ENCODE data around the gene MRPL52. TPM values are rescaled to one million over a fixed set of nuclear protein-coding genes. Genes with fewer than 3 reads are reported as not detected.
"Not testable (repeated sequence)": the region's sequence is repeated elsewhere in the genome, so short reads cannot be mapped to it uniquely, and the experiment has no call there.

The MRPL52 gene
- total RNA-seq, 1 donor from 2014 or later, result 182 TPM

DNA sequence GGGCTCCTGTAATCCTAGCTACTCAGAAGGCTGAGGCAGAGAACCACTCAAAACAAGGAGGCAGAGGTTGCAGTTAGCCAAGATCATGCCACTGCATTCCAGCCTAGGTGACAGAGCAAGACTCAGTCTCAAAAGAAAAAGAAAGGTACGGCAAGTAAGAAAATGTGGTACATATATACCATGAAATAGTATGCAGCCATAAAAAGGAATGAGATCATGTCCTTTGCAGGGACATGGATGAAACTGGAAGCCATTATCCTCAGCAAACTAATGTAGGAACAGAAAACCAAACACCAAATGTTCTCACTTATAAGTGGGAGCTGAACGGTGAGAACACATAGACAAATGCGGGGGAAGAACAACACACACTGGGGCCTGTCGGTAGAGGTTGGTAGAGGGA lies 24.5 kb upstream of the MRPL52 start:
- H3K27ac Mint-ChIP-seq (ENCODE audit: unreplicated experiment); H3K36me3 ChIP-seq (ENCODE audit: insufficient read depth, low read length); H3K4me2 ChIP-seq (ENCODE audit: low read length); H3K9me3 Mint-ChIP-seq (ENCODE audit: unreplicated experiment); H3K9me3 ChIP-seq (ENCODE audit: insufficient read depth, low read depth, low read length); H3K4me1 Mint-ChIP-seq (ENCODE audit: low read depth, unreplicated experiment); H3K27me3 ChIP-seq (ENCODE audit: insufficient read depth, low read length); FAIRE-seq; H3K27me3 Mint-ChIP-seq (ENCODE audit: low read depth, unreplicated experiment); H4K20me1 ChIP-seq (ENCODE audit: insufficient read depth, low read length); H3K4me1 ChIP-seq (ENCODE audit: insufficient read depth, low read length); H3K79me2 ChIP-seq (ENCODE audit: insufficient read depth, low read length); H3K9ac ChIP-seq (ENCODE audit: low read length); DNase-seq (ENCODE audit: low read depth); H2AFZ ChIP-seq (ENCODE audit: low read depth, low read length); H3K36me3 Mint-ChIP-seq (ENCODE audit: low read depth, unreplicated experiment); H3K4me3 ChIP-seq (ENCODE audit: insufficient read depth, low read depth, low read length); H3K4me3 Mint-ChIP-seq (ENCODE audit: unreplicated experiment); H3K27ac ChIP-seq (ENCODE audit: low read depth, low read length): not testable (repeated sequence)

GRCh38 chr14:22807432-22808087 lies 22.1 kb upstream of the MRPL52 start:
- Histone ChIP-seq H3K27me3 (ENCODE audit: insufficient read depth, low read length) (peaks cover 2% of the 10 kb centered on the region), H3K4me3 (ENCODE audit: insufficient read depth, low read depth, low read length) (no peak overlapping the region), H3K4me1 (ENCODE audit: insufficient read depth, low read length) (no peaks in the 10 kb centered on the region), H3K36me3 (ENCODE audit: insufficient read depth, low read length) (no peaks in the 10 kb centered on the region), H3K9me3 (ENCODE audit: insufficient read depth, low read depth, low read length) (no peaks in the 10 kb centered on the region), H3K4me2 (ENCODE audit: low read length) (no peak overlapping the region), H3K27ac (ENCODE audit: low read depth, low read length) (no peak overlapping the region), H3K9ac (ENCODE audit: low read length) (no peak overlapping the region), H2AFZ (ENCODE audit: low read depth, low read length) (no peak overlapping the region), H3K79me2 (ENCODE audit: insufficient read depth, low read length) (no peaks in the 10 kb centered on the region), H4K20me1 (ENCODE audit: insufficient read depth, low read length) (no peaks in the 10 kb centered on the region)
- Mint-ChIP-seq H3K27me3 (ENCODE audit: low read depth, unreplicated experiment) (peaks cover 3% of the 10 kb centered on the region), H3K36me3 (ENCODE audit: low read depth, unreplicated experiment) (peaks cover 2% of the 10 kb centered on the region), H3K27ac (ENCODE audit: unreplicated experiment) (no peak overlapping the region), H3K4me3 (ENCODE audit: unreplicated experiment) (peak overlapping the region; percentile 45), H3K4me1 (ENCODE audit: low read depth, unreplicated experiment) (peaks cover 2% of the 10 kb centered on the region), H3K9me3 (ENCODE audit: unreplicated experiment) (peaks cover 1% of the 10 kb centered on the region)
- no peak for DNase-seq (ENCODE audit: low read depth)
- FAIRE-seq, result no peak
- TF ChIP-seq, protein P1, sequence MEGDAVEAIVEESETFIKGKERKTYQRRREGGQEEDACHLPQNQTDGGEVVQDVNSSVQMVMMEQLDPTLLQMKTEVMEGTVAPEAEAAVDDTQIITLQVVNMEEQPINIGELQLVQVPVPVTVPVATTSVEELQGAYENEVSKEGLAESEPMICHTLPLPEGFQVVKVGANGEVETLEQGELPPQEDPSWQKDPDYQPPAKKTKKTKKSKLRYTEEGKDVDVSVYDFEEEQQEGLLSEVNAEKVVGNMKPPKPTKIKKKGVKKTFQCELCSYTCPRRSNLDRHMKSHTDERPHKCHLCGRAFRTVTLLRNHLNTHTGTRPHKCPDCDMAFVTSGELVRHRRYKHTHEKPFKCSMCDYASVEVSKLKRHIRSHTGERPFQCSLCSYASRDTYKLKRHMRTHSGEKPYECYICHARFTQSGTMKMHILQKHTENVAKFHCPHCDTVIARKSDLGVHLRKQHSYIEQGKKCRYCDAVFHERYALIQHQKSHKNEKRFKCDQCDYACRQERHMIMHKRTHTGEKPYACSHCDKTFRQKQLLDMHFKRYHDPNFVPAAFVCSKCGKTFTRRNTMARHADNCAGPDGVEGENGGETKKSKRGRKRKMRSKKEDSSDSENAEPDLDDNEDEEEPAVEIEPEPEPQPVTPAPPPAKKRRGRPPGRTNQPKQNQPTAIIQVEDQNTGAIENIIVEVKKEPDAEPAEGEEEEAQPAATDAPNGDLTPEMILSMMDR (IDR thresholded peaks at IDR 0.05; ENCODE audit: insufficient read depth, low read depth, low read length), result no peak
- no peak for TF ChIP-seq EZH2 (IDR thresholded peaks at IDR 0.05; ENCODE audit: insufficient read depth, low read length)

DNA sequence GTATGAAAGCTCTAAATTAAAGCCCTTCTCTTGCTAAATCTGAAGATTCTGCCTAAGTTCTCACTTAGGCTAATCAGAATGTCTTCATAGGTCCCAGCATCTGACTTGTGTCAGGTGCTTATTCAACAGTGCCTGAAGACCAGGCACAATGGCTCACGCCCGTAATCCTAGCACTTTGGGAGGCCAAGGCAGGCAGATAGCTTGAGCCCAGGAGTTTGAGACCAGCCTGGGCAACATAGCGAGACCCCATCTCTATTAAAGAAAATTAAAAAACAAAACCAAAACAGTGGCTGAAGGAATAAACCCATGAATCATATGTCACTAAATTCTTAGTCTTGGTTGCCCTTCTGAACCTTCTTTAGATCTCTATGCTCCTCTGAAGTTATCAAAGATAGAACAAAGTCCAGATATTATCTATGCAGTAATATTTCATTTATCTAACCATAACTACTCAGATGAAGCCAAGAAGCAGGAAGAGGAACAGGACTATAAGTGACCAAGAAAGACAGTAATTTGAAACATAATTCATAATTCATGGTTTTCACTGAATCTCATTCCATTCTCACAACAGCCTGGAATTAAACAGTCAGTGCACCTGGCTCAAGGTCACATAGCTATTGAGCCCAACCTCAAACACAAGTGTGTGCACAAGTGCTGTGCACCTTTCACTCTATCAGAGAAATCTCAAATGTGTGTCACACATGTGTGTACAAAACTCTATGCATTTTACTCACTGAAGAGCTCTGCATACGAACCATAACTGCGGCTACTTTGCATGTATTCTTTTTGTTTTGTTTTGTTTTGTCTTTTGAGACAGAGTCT lies 21.1 kb upstream of the MRPL52 start:
- Histone ChIP-seq H4K20me1 (ENCODE audit: insufficient read depth, low read length) (no peaks in the 10 kb centered on the region), H3K9ac (ENCODE audit: low read length) (no peak overlapping the region), H3K27ac (ENCODE audit: low read depth, low read length) (no peak overlapping the region), H3K27me3 (ENCODE audit: insufficient read depth, low read length) (peaks cover 2% of the 10 kb centered on the region), H3K4me3 (ENCODE audit: insufficient read depth, low read depth, low read length) (no peak overlapping the region), H2AFZ (ENCODE audit: low read depth, low read length) (no peak overlapping the region), H3K4me1 (ENCODE audit: insufficient read depth, low read length) (no peaks in the 10 kb centered on the region), H3K9me3 (ENCODE audit: insufficient read depth, low read depth, low read length) (no peaks in the 10 kb centered on the region), H3K36me3 (ENCODE audit: insufficient read depth, low read length) (no peaks in the 10 kb centered on the region), H3K4me2 (ENCODE audit: low read length) (no peak overlapping the region), H3K79me2 (ENCODE audit: insufficient read depth, low read length) (no peaks in the 10 kb centered on the region)
- Mint-ChIP-seq H3K27me3 (ENCODE audit: low read depth, unreplicated experiment) (peaks cover 3% of the 10 kb centered on the region), H3K27ac (ENCODE audit: unreplicated experiment) (no peak overlapping the region), H3K36me3 (ENCODE audit: low read depth, unreplicated experiment) (peaks cover 2% of the 10 kb centered on the region), H3K4me1 (ENCODE audit: low read depth, unreplicated experiment) (peaks cover 2% of the 10 kb centered on the region), H3K4me3 (ENCODE audit: unreplicated experiment) (no peak overlapping the region), H3K9me3 (ENCODE audit: unreplicated experiment) (peaks cover 1% of the 10 kb centered on the region)
- DNase-seq (ENCODE audit: low read depth) (no peak), FAIRE-seq (no peak)
- TF ChIP-seq EZH2 (IDR thresholded peaks at IDR 0.05; ENCODE audit: insufficient read depth, low read length), result no peak

All from astrocyte (in vitro differentiated cells and primary cell).